Neutrophil (primary cell): ENCODE measurements around the gene ITGAE.

Experiments
- H3K27ac ChIP-seq: fragments of 200-600 bp; sonication (generic); 2 replicates; pipeline ENCODE4 v1.5.1; 2016; ENCODE audit warnings: mild to moderate bottlenecking, moderate library complexity
- H3K27me3 ChIP-seq: fragments of 200-600 bp; sonication (generic); 2 replicates; pipeline ENCODE4 v1.6.0; 2016; ENCODE audit warnings: mild to moderate bottlenecking
- H3K36me3 ChIP-seq: fragments of 200-600 bp; sonication (generic); 2 replicates; pipeline ENCODE4 v1.5.1; 2017
- H3K4me1 ChIP-seq, 2 experiments: fragments of 200-600 bp in 1 of 2; sonication (generic) in 1 of 2; 1 replicate in 1 of 2; 2 replicates in 1 of 2; pipeline versions ENCODE4 v1.5.1 to v1.6.1; 2013 to 2016; ENCODE audit warnings: low read depth in 1 of 2, low read length in 1 of 2, mild to moderate bottlenecking in 1 of 2, moderate library complexity in 1 of 2; ENCODE audit not compliant: control insufficient read depth in 1 of 2, insufficient read depth in 1 of 2
- H3K4me3 ChIP-seq, 2 experiments: fragments of 200-600 bp in 1 of 2; sonication (generic) in 1 of 2; 1 replicate in 1 of 2; 2 replicates in 1 of 2; pipeline ENCODE4 v1.5.1; 2013 to 2016; ENCODE audit warnings: low read depth in 1 of 2, low read length in 1 of 2, mild to moderate bottlenecking in 1 of 2, moderate library complexity in 1 of 2
- H3K9me3 ChIP-seq: fragments of 200-600 bp; sonication (generic); 2 replicates; pipeline ENCODE4 v1.5.1; 2016
- CTCF ChIP-seq: fragments of 200-600 bp; sonication (generic); IDR thresholded peaks from 2 replicates; pipeline ENCODE4 v1.5.1; 2016; ENCODE audit warnings: antibody characterized with exemption

The ITGAE gene

GRCh38 chr17:3669085-3669347 is 132.0 kb downstream of the ITGAE start:
- Histone ChIP-seq H3K36me3 (peaks cover 6% of the 10 kb centered on the region), H3K27ac (peak overlapping the region; percentile 77), H3K4me1 (peaks cover 15 to 21% of the 10 kb centered on the region in 2 experiments), H3K4me3 (peak overlapping the region; percentile 74 to 94), H3K9me3 (no peaks in the 10 kb centered on the region), H3K27me3 (no peaks in the 10 kb centered on the region)
- TF ChIP-seq CTCF, result no peak

GRCh38 chr17:3668279-3669084 is 132.5 kb downstream of the ITGAE start, which contains the start of the genes EMC6 and TAX1BP3:
TSS of gene EMC6 (plus strand) at chr17:3668812. CDS start at chr17:3669147, 335 bp downstream.
TSS of gene TAX1BP3 (minus strand) at chr17:3668578. CDS start at chr17:3668526, 52 bp downstream.
- peak; percentile 24 for TF ChIP-seq CTCF
- Histone ChIP-seq H3K36me3 (peaks cover 6% of the 10 kb centered on the region), H3K9me3 (no peaks in the 10 kb centered on the region), H3K4me3 (peak within 1 kb of the TSS; percentile 74 to 94), H3K27me3 (no peaks in the 10 kb centered on the region), H3K4me1 (peaks cover 15 to 21% of the 10 kb centered on the region in 2 experiments), H3K27ac (peak within 1 kb of the TSS; percentile 77)

- peak overlapping the region; percentile 77 for H3K27ac ChIP-seq
- TF ChIP-seq CTCF, result no peak
- H3K4me1 ChIP-seq, result peaks cover 15 to 21% of the 10 kb centered on the region in 2 experiments
Observed at GRCh38 chr17:3667366-3668278, 133.4 kb downstream of the ITGAE start.

GRCh38 chr17:3666516-3666915 is 134.5 kb downstream of the ITGAE start:
- Histone ChIP-seq H3K4me1 (peaks cover 15 to 21% of the 10 kb centered on the region in 2 experiments), H3K27ac (no peak overlapping the region), H3K4me3 (no peak overlapping the region), H3K9me3 (no peaks in the 10 kb centered on the region), H3K36me3 (peaks cover 8% of the 10 kb centered on the region), H3K27me3 (no peaks in the 10 kb centered on the region)
- no peak for TF ChIP-seq CTCF

More at GRCh38 chr17:3667366-3668278, 133.4 kb downstream of the ITGAE start:
- Histone ChIP-seq H3K36me3 (peaks cover 6% of the 10 kb centered on the region), H3K27me3 (no peaks in the 10 kb centered on the region), H3K4me3 (peak overlapping the region; percentile 74 to 94), H3K9me3 (no peaks in the 10 kb centered on the region)

GRCh38 chr17:3665834-3666233 is 135.2 kb downstream of the ITGAE start:
- no peak for TF ChIP-seq CTCF
- H3K4me1 ChIP-seq, result peaks cover 15 to 21% of the 10 kb centered on the region in 2 experiments
- no peak overlapping the region for H3K27ac ChIP-seq
- H3K27me3 ChIP-seq, result no peaks in the 10 kb centered on the region
- no peak overlapping the region for H3K4me3 ChIP-seq
- peaks cover 11% of the 10 kb centered on the region for H3K36me3 ChIP-seq
- H3K9me3 ChIP-seq, result no peaks in the 10 kb centered on the region
